Measurements from ENCODE around the gene PTPRR.

The PTPRR gene

DNA sequence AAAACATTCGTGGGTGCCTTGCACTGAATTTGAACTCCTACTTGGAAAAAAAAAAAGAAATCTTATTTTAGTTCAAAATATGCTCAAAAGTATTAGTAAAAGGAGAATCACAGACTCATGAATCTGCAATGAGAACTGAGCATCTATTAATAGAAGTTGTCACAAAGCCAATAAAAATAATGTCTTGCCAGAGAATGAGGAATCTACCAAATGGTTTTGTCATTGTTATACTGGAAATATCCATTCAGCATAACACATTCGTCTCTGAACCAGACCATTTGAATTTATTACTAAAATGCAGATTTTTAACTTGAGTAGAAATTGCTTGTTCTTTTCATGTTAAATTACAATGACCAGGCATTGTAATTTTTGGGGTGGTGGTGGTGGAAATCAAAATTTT is 271.7 kb downstream of the PTPRR start:
- H3K9me2 ChIP-seq (replicated peaks; ENCODE audit: insufficient read depth, low read length): no peaks in the 10 kb centered on the region
- H2AFZ ChIP-seq (ENCODE audit: low read depth, low read length, severe bottlenecking): no peak overlapping the region
- TF ChIP-seq CTCF (IDR thresholded peaks at IDR 0.05; ENCODE audit: insufficient read depth, low read length, poor library complexity, severe bottlenecking) (no peak), EZH2phosphoT487 (conservative IDR thresholded peaks at IDR 0.05; ENCODE audit: low read length) (no peak)
- no peaks in the 10 kb centered on the region for H3K79me2 ChIP-seq (ENCODE audit: insufficient read depth, low read length)
- H3F3A ChIP-seq (ENCODE audit: insufficient read depth): no peaks in the 10 kb centered on the region
- no peak overlapping the region for H3K9ac ChIP-seq (ENCODE audit: low read length)
- no peaks in the 10 kb centered on the region for H3K9me3 ChIP-seq (ENCODE audit: insufficient read depth, low read length)
- no peaks in the 10 kb centered on the region for H3K27me3 ChIP-seq (ENCODE audit: low read length)
- no peak overlapping the region for H3K27ac ChIP-seq (ENCODE audit: low read depth, low read length)
- H3K4me3 ChIP-seq (ENCODE audit: insufficient read depth, low read length, poor library complexity, severe bottlenecking): no peak overlapping the region
- no peaks in the 10 kb centered on the region for H3K36me3 ChIP-seq (ENCODE audit: low read length)
- no peak overlapping the region for H3K4me2 ChIP-seq (ENCODE audit: low read depth, low read length, poor library complexity, severe bottlenecking)
- H4K20me1 ChIP-seq (ENCODE audit: low read depth, low read length): no peaks in the 10 kb centered on the region

GRCh38 chr12:70648191-70648590 is 272.3 kb downstream of the PTPRR start:
- Histone ChIP-seq H2AFZ (ENCODE audit: low read depth, low read length, severe bottlenecking) (no peak overlapping the region), H3K27me3 (ENCODE audit: low read length) (no peaks in the 10 kb centered on the region), H3K27ac (ENCODE audit: low read depth, low read length) (no peak overlapping the region), H4K20me1 (ENCODE audit: low read depth, low read length) (no peaks in the 10 kb centered on the region), H3K79me2 (ENCODE audit: insufficient read depth, low read length) (no peaks in the 10 kb centered on the region), H3K36me3 (ENCODE audit: low read length) (no peaks in the 10 kb centered on the region), H3K9me2 (replicated peaks; ENCODE audit: insufficient read depth, low read length) (no peaks in the 10 kb centered on the region), H3K4me2 (ENCODE audit: low read depth, low read length, poor library complexity, severe bottlenecking) (no peak overlapping the region), H3K9me3 (ENCODE audit: insufficient read depth, low read length) (no peaks in the 10 kb centered on the region), H3K4me3 (ENCODE audit: insufficient read depth, low read length, poor library complexity, severe bottlenecking) (no peak overlapping the region), H3F3A (ENCODE audit: insufficient read depth) (no peaks in the 10 kb centered on the region), H3K9ac (ENCODE audit: low read length) (no peak overlapping the region)
- no peak for TF ChIP-seq CTCF (IDR thresholded peaks at IDR 0.05; ENCODE audit: insufficient read depth, low read length, poor library complexity, severe bottlenecking)
- TF ChIP-seq EZH2phosphoT487 (conservative IDR thresholded peaks at IDR 0.05; ENCODE audit: low read length): no peak

- Histone ChIP-seq H3K4me3 (ENCODE audit: insufficient read depth, low read length, poor library complexity, severe bottlenecking) (no peak overlapping the region), H3K9me3 (ENCODE audit: insufficient read depth, low read length) (no peaks in the 10 kb centered on the region), H2AFZ (ENCODE audit: low read depth, low read length, severe bottlenecking) (no peak overlapping the region), H3K9ac (ENCODE audit: low read length) (no peak overlapping the region), H3F3A (ENCODE audit: insufficient read depth) (no peaks in the 10 kb centered on the region), H4K20me1 (ENCODE audit: low read depth, low read length) (no peaks in the 10 kb centered on the region), H3K27me3 (ENCODE audit: low read length) (no peaks in the 10 kb centered on the region), H3K9me2 (replicated peaks; ENCODE audit: insufficient read depth, low read length) (no peaks in the 10 kb centered on the region), H3K79me2 (ENCODE audit: insufficient read depth, low read length) (no peaks in the 10 kb centered on the region), H3K27ac (ENCODE audit: low read depth, low read length) (no peak overlapping the region), H3K36me3 (ENCODE audit: low read length) (no peaks in the 10 kb centered on the region), H3K4me2 (ENCODE audit: low read depth, low read length, poor library complexity, severe bottlenecking) (no peak overlapping the region)
- TF ChIP-seq CTCF (IDR thresholded peaks at IDR 0.05; ENCODE audit: insufficient read depth, low read length, poor library complexity, severe bottlenecking) (no peak), EZH2phosphoT487 (conservative IDR thresholded peaks at IDR 0.05; ENCODE audit: low read length) (no peak)
Measured at GRCh38 chr12:70646850-70647249, 273.7 kb downstream of the PTPRR start.

All from SU-DHL-6 (cell line).